ENCODE results near the gene ADGRF3.
"Not testable (repeated sequence)": the region's sequence is repeated elsewhere in the genome, so short reads cannot be mapped to it uniquely, and the experiment has no call there.

DNA sequence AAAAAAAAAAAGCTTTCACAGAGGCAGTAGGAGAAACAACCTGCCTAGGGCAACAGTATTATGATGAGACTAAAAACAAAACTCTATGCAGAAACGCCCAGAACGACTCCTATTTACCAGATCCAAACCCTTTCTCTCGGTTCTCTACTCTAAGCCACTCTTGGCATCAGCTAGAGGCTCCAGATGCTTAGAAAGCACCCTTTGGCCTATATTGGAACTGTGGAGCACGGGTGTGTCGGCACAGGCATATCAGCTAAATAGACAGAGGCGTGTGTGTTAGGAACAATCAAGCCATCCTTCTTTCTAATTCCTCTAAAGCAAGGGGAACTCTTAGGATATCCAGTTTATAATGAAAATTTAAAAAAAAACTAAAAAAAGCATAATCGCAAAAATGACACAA is 41.5 kb downstream of the ADGRF3 start:
- TF ChIP-seq, protein P1, sequence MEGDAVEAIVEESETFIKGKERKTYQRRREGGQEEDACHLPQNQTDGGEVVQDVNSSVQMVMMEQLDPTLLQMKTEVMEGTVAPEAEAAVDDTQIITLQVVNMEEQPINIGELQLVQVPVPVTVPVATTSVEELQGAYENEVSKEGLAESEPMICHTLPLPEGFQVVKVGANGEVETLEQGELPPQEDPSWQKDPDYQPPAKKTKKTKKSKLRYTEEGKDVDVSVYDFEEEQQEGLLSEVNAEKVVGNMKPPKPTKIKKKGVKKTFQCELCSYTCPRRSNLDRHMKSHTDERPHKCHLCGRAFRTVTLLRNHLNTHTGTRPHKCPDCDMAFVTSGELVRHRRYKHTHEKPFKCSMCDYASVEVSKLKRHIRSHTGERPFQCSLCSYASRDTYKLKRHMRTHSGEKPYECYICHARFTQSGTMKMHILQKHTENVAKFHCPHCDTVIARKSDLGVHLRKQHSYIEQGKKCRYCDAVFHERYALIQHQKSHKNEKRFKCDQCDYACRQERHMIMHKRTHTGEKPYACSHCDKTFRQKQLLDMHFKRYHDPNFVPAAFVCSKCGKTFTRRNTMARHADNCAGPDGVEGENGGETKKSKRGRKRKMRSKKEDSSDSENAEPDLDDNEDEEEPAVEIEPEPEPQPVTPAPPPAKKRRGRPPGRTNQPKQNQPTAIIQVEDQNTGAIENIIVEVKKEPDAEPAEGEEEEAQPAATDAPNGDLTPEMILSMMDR (IDR thresholded peaks at IDR 0.05), result not testable (repeated sequence)
- not testable (repeated sequence) for TF ChIP-seq ZFX (IDR thresholded peaks at IDR 0.05; ENCODE audit: borderline replicate concordance)
